Smooth muscle cell (in vitro differentiated cells): ENCODE measurements around the gene AGO1. TPM values are rescaled to one million over a fixed set of nuclear protein-coding genes. Genes with fewer than 3 reads are reported as not detected.

Source experiments
- DNase-seq: peaks from one replicate; lab custom pipeline; 2025; ENCODE audit not compliant: unreplicated experiment; lab: John Stamatoyannopoulos, UW
- H2AFZ ChIP-seq: fragments of 200-600 bp; sonication (generic); 2 replicates; pipeline ENCODE4 v1.6.0; 2016; ENCODE audit warnings: antibody characterized with exemption, low read depth, mild to moderate bottlenecking
- H3F3A ChIP-seq: fragments of 200-600 bp; sonication (generic); 2 replicates; pipeline ENCODE4 v1.6.0; 2017; ENCODE audit warnings: antibody characterized with exemption, low read depth
- H3K27ac ChIP-seq: fragments of 200-600 bp; sonication (generic); 2 replicates; pipeline ENCODE4 v1.5.1; 2016; ENCODE audit warnings: low read depth, mild to moderate bottlenecking
- H3K27me3 ChIP-seq: fragments of 200-600 bp; sonication (generic); 2 replicates; pipeline ENCODE4 v1.6.1; 2016; ENCODE audit warnings: low read depth, mild to moderate bottlenecking
- H3K36me3 ChIP-seq: fragments of 200-600 bp; sonication (generic); 2 replicates; pipeline ENCODE4 v1.5.1; 2016; ENCODE audit warnings: low read depth
- H3K4me1 ChIP-seq: fragments of 200-600 bp; sonication (generic); 2 replicates; pipeline ENCODE4 v1.5.1; 2016; ENCODE audit warnings: low read depth
- H3K4me2 ChIP-seq: fragments of 200-600 bp; sonication (generic); 2 replicates; pipeline ENCODE4 v1.6.0; 2016; ENCODE audit warnings: mild to moderate bottlenecking
- H3K4me3 ChIP-seq: fragments of 200-600 bp; sonication (generic); 2 replicates; pipeline ENCODE4 v1.5.1; 2016; ENCODE audit warnings: mild to moderate bottlenecking
- H3K79me2 ChIP-seq: fragments of 200-600 bp; sonication (generic); 2 replicates; pipeline ENCODE4 v1.6.0; 2016; ENCODE audit warnings: low read depth, mild to moderate bottlenecking
- H3K9ac ChIP-seq: fragments of 200-600 bp; sonication (generic); 2 replicates; pipeline ENCODE4 v1.6.0; 2016; ENCODE audit warnings: low read depth
- H3K9me3 ChIP-seq: fragments of 200-600 bp; sonication (generic); replicated peaks from 2 replicates; pipeline ENCODE4 v1.5.1; 2016; ENCODE audit warnings: low read depth
- H4K20me1 ChIP-seq: fragments of 200-600 bp; sonication (generic); 2 replicates; pipeline ENCODE4 v1.6.0; 2016; ENCODE audit warnings: low read depth
- CTCF ChIP-seq: fragments of 200-600 bp; sonication (generic); IDR thresholded peaks from 2 replicates; pipeline ENCODE4 v1.5.1; 2017; ENCODE audit warnings: borderline replicate concordance, mild to moderate bottlenecking, antibody characterized with exemption; ENCODE audit not compliant: insufficient read depth, poor library complexity, severe bottlenecking
- WGBS: methylation state at CpG from one replicate; pipeline ENCODE4 v1.1.7; 2016; ENCODE audit warnings: low lambda C conversion rate; 5-methylcytosine and 5-hydroxymethylcytosine counted together
- polyA plus RNA-seq: library from polyadenylated mRNA; unstranded; fragments of >200 nt; fragmentation: Nextera tagmentation; extraction: Ambion mirVana; gene quantifications from 2 replicates; pipeline ENCODE4 v1.2.1, GENCODE V29; 2016
- total RNA-seq: library from RNA; depleted of rRNA; stranded (reverse); fragments of >200 nt; gene quantifications from 2 replicates; pipeline ENCODE4 v1.2.3, GENCODE V29; 2014

AGO1 gene
- total and polyA plus RNA-seq, 2 experiments from 2014 or later, result 4.9 to 10.8 TPM

DNA sequence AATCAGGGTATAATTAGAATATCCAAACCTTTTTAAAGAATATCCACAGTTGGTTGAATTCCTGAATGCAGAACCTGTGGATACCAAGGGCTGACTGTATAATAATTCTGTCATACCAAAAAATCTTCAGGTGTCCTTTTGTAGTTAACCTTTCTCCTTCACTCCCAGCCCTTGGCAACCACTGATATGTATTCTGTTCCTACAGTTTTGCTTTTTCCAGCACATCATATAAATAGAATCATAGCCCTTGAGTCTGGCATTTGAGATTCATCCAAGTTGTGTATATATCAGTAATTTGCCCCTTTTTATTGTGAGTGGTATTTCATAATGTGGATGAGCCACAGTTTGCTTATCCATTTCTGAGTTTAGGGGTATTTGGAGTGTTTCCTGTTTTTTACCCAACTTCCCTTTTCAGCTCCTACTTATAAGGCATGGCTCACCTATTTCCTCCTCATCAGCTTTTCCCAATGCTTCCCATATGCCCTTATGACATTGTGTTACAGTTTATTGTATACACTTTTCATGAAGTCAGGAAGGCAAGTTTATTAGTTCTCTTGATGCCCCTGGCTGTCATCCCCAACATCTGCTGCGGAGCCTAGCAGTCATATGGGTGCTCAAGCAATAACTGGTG lies 35.0 kb upstream of the AGO1 start:
- H3K4me3 ChIP-seq, result no peak overlapping the region
- no peaks in the 10 kb centered on the region for H4K20me1 ChIP-seq
- WGBS, result 100% methylated on average over 1 of the region's 1 CpG
- no peak overlapping the region for H3K9ac ChIP-seq
- peaks cover 3% of the 10 kb centered on the region for H3K36me3 ChIP-seq
- DNase-seq, result no peak
- no peak overlapping the region for H3K4me2 ChIP-seq
- H3K9me3 ChIP-seq, result no peaks in the 10 kb centered on the region
- H2AFZ ChIP-seq, result no peak overlapping the region
- TF ChIP-seq CTCF, result no peak
- no peaks in the 10 kb centered on the region for H3F3A ChIP-seq
- no peaks in the 10 kb centered on the region for H3K4me1 ChIP-seq
- no peaks in the 10 kb centered on the region for H3K79me2 ChIP-seq
- no peaks in the 10 kb centered on the region for H3K27me3 ChIP-seq
- no peak overlapping the region for H3K27ac ChIP-seq

GRCh38 chr1:35850051-35850450 lies 33.0 kb upstream of the AGO1 start:
- Histone ChIP-seq H2AFZ (no peak overlapping the region), H3K36me3 (no peaks in the 10 kb centered on the region), H3K4me2 (no peak overlapping the region), H3K4me3 (no peak overlapping the region), H3K9ac (no peak overlapping the region), H3F3A (no peaks in the 10 kb centered on the region), H3K9me3 (no peaks in the 10 kb centered on the region), H3K79me2 (no peaks in the 10 kb centered on the region), H3K27ac (no peak overlapping the region), H4K20me1 (no peaks in the 10 kb centered on the region), H3K27me3 (no peaks in the 10 kb centered on the region), H3K4me1 (peaks cover 3% of the 10 kb centered on the region)
- DNase-seq, result no peak
- WGBS, result 38% methylated on average over 2 of the region's 2 CpGs
- no peak for TF ChIP-seq CTCF

DNA sequence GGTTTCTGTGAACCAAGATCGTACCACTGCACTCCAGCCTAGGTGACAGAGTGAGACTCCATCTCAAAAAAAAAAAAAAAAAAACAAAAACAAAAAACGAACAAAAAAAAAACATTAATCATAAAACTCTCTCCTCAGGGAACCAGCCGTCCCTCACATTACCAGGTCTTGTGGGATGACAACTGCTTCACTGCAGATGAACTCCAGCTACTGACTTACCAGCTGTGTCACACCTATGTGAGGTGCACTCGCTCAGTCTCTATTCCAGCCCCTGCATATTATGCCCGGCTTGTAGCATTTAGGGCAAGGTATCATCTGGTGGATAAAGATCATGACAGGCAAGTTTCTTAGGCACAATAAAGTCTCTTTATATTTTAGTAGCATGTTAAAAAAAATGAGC lies 32.3 kb upstream of the AGO1 start:
- no peak for TF ChIP-seq CTCF
- 93% methylated on average over 5 of the region's 5 CpGs for WGBS
- no peaks in the 10 kb centered on the region for H3K9me3 ChIP-seq
- no peaks in the 10 kb centered on the region for H3K36me3 ChIP-seq
- peaks cover 7% of the 10 kb centered on the region for H3K4me1 ChIP-seq
- no peaks in the 10 kb centered on the region for H4K20me1 ChIP-seq
- no peak overlapping the region for H3K4me2 ChIP-seq
- no peaks in the 10 kb centered on the region for H3F3A ChIP-seq
- H3K27me3 ChIP-seq, result no peaks in the 10 kb centered on the region
- no peak for DNase-seq
- H3K4me3 ChIP-seq, result no peak overlapping the region
- H2AFZ ChIP-seq, result no peak overlapping the region
- H3K27ac ChIP-seq, result no peak overlapping the region
- no peaks in the 10 kb centered on the region for H3K79me2 ChIP-seq
- H3K9ac ChIP-seq, result no peak overlapping the region
